ENCODE results near the gene RAB20. TPM values are rescaled to one million over a fixed set of nuclear protein-coding genes. Genes with fewer than 3 reads are reported as not detected.
"Not testable (repeated sequence)": the region's sequence is repeated elsewhere in the genome, so short reads cannot be mapped to it uniquely, and the experiment has no call there.

The RAB20 gene
- polyA plus RNA-seq (2014; cell fraction: cytosol; rRNA removed) = 0.08 and 0.97 TPM in 2 replicates
- not detected in 2 replicates for polyA plus RNA-seq (2014; cell fraction: nucleus; rRNA removed)

GRCh38 chr13:110561344-110562035 is at the start of gene RAB20:
Gene RAB20 (minus strand): TSS chr13:110561722. CDS start chr13:110561519, 203 bp downstream.
- peak; percentile 32 for DNase-seq (ENCODE audit: low spot score)

- no peak for DNase-seq (ENCODE audit: low spot score)
These were observed 49.6 kb upstream of the RAB20 start for GRCh38 chr13:110610955-110611595.

- no peak for DNase-seq (ENCODE audit: low spot score)
These were observed 46.2 kb upstream of the RAB20 start for GRCh38 chr13:110607675-110608224.

- DNase-seq (ENCODE audit: low spot score) = not testable (repeated sequence)
These were observed 44.8 kb upstream of the RAB20 start for GRCh38 chr13:110606281-110606680.

GRCh38 chr13:110605132-110605531 is 43.6 kb upstream of the RAB20 start:
- no peak for DNase-seq (ENCODE audit: low spot score)

GRCh38 chr13:110600980-110601379 is 39.5 kb upstream of the RAB20 start:
- no peak for DNase-seq (ENCODE audit: low spot score)

- DNase-seq (ENCODE audit: low spot score) = no peak
These were observed 38.8 kb upstream of the RAB20 start for GRCh38 chr13:110600261-110600819.

- DNase-seq (ENCODE audit: low spot score) = no peak
These were observed 35.6 kb upstream of the RAB20 start for GRCh38 chr13:110597041-110597689.

- peak; percentile 49 for DNase-seq (ENCODE audit: low spot score)
These were observed 32.1 kb upstream of the RAB20 start for GRCh38 chr13:110593430-110594130.

GRCh38 chr13:110592665-110593064 is 31.1 kb upstream of the RAB20 start:
- DNase-seq (ENCODE audit: low spot score) = no peak

- DNase-seq (ENCODE audit: low spot score) = no peak
These were observed 29.1 kb upstream of the RAB20 start for GRCh38 chr13:110590577-110590976.

- no peak for DNase-seq (ENCODE audit: low spot score)
These were observed 28.4 kb upstream of the RAB20 start for GRCh38 chr13:110589793-110590390.

GRCh38 chr13:110583178-110583865 is 21.8 kb upstream of the RAB20 start:
- DNase-seq (ENCODE audit: low spot score) = no peak

- DNase-seq (ENCODE audit: low spot score) = no peak
These were observed 21.0 kb upstream of the RAB20 start for GRCh38 chr13:110582421-110582954.

GRCh38 chr13:110581506-110582185 is 20.1 kb upstream of the RAB20 start:
- no peak for DNase-seq (ENCODE audit: low spot score)

GRCh38 chr13:110580800-110581199 is 19.3 kb upstream of the RAB20 start:
- no peak for DNase-seq (ENCODE audit: low spot score)

GRCh38 chr13:110578363-110578762 is 16.8 kb upstream of the RAB20 start:
- DNase-seq (ENCODE audit: low spot score) = no peak

- DNase-seq (ENCODE audit: low spot score) = no peak
These were observed 15.4 kb upstream of the RAB20 start for GRCh38 chr13:110576736-110577476.

- DNase-seq (ENCODE audit: low spot score) = no peak
These were observed 14.5 kb upstream of the RAB20 start for GRCh38 chr13:110576070-110576394.
